Neural crest cell (in vitro differentiated cells): ENCODE data around the gene CCDC68. TPM values are rescaled to one million over a fixed set of nuclear protein-coding genes. Genes with fewer than 3 reads are reported as not detected.

Experiments
- DNase-seq: peaks from one replicate; pipeline ENCODE4 v3.0.0; 2021; ENCODE audit warnings: low read depth, mixed read lengths, low spot score
- H3K27ac Mint-ChIP-seq: one replicate; pipeline ENCODE4 v1.8.0; 2021; ENCODE audit warnings: mild to moderate bottlenecking, mixed read lengths; ENCODE audit not compliant: unreplicated experiment
- H3K27me3 Mint-ChIP-seq: 2 replicates; pipeline ENCODE4 v1.8.0; 2021; ENCODE audit warnings: low read depth, mild to moderate bottlenecking, mixed read lengths
- H3K36me3 Mint-ChIP-seq: 2 replicates; pipeline ENCODE4 v1.8.0; 2021; ENCODE audit warnings: low read depth, mild to moderate bottlenecking, mixed read lengths
- H3K4me1 Mint-ChIP-seq: 2 replicates; pipeline ENCODE4 v1.8.0; 2021; ENCODE audit warnings: mixed read lengths
- H3K4me3 Mint-ChIP-seq: one replicate; pipeline ENCODE4 v1.8.0; 2021; ENCODE audit warnings: mild to moderate bottlenecking, mixed read lengths
- H3K9me3 Mint-ChIP-seq: 2 replicates; pipeline ENCODE4 v1.8.0; 2021; ENCODE audit warnings: mixed read lengths
- total RNA-seq: library from RNA; stranded (reverse); gene quantifications from 2 replicates; pipeline ENCODE4 v1.2.1, GENCODE V29; 2021
- TF ChIP-seq, protein P1 (sequence below): fragments of 200-600 bp; sonication (generic); conservative IDR thresholded peaks from 2 replicates; pipeline ENCODE4 v1.5.0; 2021; ENCODE audit warnings: antibody characterized with exemption, mild to moderate bottlenecking

CCDC68 gene
- total RNA-seq, 1 donor from 2014 or later, result not detected

DNA sequence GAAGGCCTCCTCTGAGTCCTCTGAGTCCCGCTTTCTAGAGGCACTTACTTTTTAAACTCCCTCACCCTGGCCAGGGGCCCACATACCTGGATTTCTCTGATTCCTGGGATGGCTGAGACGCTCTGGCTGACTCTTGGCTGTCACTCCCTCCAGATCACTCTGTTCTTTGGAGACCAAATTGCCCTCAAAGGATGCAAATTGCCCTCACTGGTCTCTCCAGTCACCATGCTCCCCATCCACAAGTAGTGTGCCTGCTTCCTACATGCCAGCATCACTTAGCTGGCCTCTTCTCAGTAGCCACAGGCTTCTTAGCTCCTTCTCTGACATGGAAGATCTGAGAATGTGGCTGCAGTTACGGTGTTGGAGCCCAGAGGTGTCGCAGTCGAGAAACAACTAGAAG lies 41.3 kb upstream of the CCDC68 start:
- TF ChIP-seq, protein P1, sequence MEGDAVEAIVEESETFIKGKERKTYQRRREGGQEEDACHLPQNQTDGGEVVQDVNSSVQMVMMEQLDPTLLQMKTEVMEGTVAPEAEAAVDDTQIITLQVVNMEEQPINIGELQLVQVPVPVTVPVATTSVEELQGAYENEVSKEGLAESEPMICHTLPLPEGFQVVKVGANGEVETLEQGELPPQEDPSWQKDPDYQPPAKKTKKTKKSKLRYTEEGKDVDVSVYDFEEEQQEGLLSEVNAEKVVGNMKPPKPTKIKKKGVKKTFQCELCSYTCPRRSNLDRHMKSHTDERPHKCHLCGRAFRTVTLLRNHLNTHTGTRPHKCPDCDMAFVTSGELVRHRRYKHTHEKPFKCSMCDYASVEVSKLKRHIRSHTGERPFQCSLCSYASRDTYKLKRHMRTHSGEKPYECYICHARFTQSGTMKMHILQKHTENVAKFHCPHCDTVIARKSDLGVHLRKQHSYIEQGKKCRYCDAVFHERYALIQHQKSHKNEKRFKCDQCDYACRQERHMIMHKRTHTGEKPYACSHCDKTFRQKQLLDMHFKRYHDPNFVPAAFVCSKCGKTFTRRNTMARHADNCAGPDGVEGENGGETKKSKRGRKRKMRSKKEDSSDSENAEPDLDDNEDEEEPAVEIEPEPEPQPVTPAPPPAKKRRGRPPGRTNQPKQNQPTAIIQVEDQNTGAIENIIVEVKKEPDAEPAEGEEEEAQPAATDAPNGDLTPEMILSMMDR, result no peak
- Mint-ChIP-seq H3K9me3 (no peaks in the 10 kb centered on the region), H3K4me1 (no peaks in the 10 kb centered on the region), H3K36me3 (no peaks in the 10 kb centered on the region), H3K27me3 (no peaks in the 10 kb centered on the region), H3K27ac (no peak overlapping the region), H3K4me3 (no peak overlapping the region)
- DNase-seq, result no peak

DNA sequence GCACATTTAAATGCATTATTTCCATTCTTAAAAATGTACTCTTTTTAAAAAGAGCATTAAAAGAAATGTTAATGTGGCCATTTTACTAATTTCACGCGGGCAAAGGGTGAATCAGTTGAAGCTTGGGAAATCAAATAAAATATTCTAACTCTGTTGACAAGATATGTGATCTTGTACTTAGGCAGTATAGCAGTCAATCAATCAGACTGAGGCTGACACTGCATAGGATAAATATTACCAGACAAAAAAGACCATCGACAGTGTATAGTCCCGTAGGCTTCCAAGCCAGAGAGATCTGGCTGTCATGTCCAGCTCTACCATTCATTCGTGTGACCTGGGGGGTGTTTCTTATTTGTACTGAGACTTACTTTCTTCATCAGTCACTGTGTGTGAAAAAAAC lies 39.8 kb upstream of the CCDC68 start:
- DNase-seq, result no peak
- TF ChIP-seq, protein P1, result no peak
- Mint-ChIP-seq H3K36me3 (no peaks in the 10 kb centered on the region), H3K9me3 (peaks cover 5% of the 10 kb centered on the region), H3K4me1 (no peaks in the 10 kb centered on the region), H3K27ac (no peak overlapping the region), H3K27me3 (no peaks in the 10 kb centered on the region), H3K4me3 (no peak overlapping the region)

DNA sequence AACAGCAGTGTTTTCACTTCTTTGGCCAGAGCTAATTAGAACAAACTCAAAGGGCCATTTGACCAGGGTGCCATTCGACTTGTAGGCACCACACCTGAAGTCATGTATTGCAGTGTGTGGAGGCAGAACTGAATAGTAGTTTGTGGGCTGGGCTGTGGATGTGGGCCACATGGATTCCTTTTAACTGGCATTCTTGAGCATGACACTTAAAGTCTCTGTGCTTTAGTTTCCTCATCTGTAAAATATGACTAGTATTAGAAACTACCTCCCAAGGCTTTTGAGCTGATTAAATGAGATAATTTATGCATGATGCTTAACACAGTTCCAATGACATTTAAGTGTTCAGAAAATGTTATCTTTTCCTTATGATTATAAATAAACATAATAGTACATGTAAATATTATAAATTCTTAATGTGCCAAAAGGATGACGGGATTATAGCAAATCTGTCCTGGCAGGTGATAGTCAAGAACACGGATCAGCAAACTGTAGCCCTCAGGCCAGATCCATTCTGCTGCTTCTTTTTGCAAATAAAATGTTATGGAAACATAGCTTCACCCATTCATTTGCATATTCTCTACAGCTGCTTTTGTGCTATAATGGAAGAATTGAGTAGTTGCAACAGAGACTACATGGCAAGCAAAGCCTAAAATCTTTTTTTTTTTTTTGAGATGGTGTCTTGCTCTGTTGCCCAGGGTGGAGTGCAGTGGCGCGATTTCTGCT lies 36.3 kb upstream of the CCDC68 start:
- TF ChIP-seq, protein P1, result no peak
- Mint-ChIP-seq H3K4me1 (no peaks in the 10 kb centered on the region), H3K27me3 (no peaks in the 10 kb centered on the region), H3K9me3 (peaks cover 5% of the 10 kb centered on the region), H3K4me3 (no peak overlapping the region), H3K36me3 (no peaks in the 10 kb centered on the region), H3K27ac (no peak overlapping the region)
- DNase-seq, result no peak

DNA sequence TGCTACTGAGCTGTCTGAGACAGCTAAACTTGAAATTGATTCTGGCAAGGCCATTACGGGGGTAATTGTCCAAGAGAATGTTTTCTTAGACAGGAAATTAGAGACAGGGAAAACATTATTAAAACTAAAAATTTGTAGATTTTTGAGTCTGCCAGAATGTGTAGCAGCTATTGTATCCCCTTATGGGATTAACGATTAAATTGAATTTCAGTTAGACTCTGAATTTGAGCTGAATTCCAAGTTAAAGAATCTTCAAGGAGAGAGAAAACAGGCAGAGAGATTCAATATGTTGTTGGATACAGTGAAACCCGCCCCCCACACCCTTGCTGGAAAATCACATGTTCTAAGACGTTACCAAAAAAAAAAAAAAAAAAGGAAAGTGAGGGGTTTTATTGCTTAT lies 32.7 kb upstream of the CCDC68 start:
- Mint-ChIP-seq H3K27ac (no peak overlapping the region), H3K4me3 (no peak overlapping the region), H3K27me3 (no peaks in the 10 kb centered on the region), H3K36me3 (no peaks in the 10 kb centered on the region), H3K4me1 (no peaks in the 10 kb centered on the region), H3K9me3 (peaks cover 5% of the 10 kb centered on the region)
- no peak for DNase-seq
- TF ChIP-seq, protein P1, result no peak

DNA sequence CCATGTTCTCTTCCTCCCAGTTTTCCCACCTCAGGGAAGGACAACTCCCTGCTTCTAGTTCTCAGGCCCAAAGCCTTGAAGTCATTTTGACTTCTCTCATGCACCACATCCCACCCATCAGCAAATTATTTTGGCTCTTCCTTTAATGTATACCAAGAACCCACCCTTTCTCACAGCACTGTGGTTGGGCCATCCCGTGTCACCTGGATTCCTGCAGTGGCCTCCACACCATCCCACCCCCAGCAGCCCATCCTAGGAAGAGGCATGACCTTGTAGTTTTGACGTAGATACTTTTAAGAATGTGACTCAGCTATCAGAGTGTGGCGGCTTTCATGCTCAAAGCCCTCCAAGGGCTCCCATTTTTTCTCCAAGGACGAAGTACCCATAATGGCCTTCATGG lies 25.6 kb upstream of the CCDC68 start:
- TF ChIP-seq, protein P1, result no peak
- H3K27ac Mint-ChIP-seq, result no peak overlapping the region

More for the DNA sequence above, 25.6 kb upstream of the CCDC68 start:
- DNase-seq, result no peak
- Mint-ChIP-seq H3K4me3 (no peak overlapping the region), H3K36me3 (no peaks in the 10 kb centered on the region), H3K4me1 (no peaks in the 10 kb centered on the region), H3K9me3 (no peaks in the 10 kb centered on the region), H3K27me3 (no peaks in the 10 kb centered on the region)
